Keratinocyte (primary cell): Measurements from ENCODE around the gene ZNF76.

ENCODE experiments used
- EZH2 ChIP-seq: IDR thresholded peaks from one replicate; pipeline ENCODE4 v1.6.1; 2012; ENCODE audit warnings: inconsistent platforms, mild to moderate bottlenecking, low read length, moderate library complexity
- TF ChIP-seq, protein P1 (sequence below), 3 experiments: IDR thresholded peaks in 1 of 3; conservative IDR thresholded peaks in 1 of 3; optimal IDR thresholded peaks in 1 of 3; 2 replicates in 2 of 3; 3 replicates in 1 of 3; pipeline versions ENCODE3 to v1.5.1; 2011; ENCODE audit warnings: low read length in 3 of 3, mild to moderate bottlenecking in 3 of 3, moderate library complexity in 2 of 3, control low read depth in 1 of 3, inconsistent platforms in 1 of 3; ENCODE audit not compliant: insufficient read depth in 2 of 3; ENCODE audit errors: extremely low read depth in 1 of 3

DNA sequence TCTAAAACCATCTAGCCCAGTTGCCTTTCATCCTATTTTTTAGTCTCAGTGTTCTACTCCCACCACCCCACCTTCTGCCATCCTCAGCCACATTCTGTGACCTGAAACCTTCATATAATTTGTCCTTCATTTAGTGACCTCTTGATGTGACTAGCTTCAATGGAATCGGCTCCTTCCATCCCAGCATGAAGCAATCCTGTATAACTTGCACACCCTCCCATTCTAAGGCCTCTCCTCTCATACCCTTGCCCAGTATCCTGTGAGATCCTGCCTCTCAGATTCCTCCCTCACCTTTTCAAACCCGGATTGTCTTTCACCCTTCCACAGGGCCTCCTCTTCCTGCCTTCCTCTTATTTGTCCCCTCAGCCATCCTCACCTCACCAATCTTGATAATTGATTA, 3.1 kb downstream of the ZNF76 start:
- TF ChIP-seq, protein P1, sequence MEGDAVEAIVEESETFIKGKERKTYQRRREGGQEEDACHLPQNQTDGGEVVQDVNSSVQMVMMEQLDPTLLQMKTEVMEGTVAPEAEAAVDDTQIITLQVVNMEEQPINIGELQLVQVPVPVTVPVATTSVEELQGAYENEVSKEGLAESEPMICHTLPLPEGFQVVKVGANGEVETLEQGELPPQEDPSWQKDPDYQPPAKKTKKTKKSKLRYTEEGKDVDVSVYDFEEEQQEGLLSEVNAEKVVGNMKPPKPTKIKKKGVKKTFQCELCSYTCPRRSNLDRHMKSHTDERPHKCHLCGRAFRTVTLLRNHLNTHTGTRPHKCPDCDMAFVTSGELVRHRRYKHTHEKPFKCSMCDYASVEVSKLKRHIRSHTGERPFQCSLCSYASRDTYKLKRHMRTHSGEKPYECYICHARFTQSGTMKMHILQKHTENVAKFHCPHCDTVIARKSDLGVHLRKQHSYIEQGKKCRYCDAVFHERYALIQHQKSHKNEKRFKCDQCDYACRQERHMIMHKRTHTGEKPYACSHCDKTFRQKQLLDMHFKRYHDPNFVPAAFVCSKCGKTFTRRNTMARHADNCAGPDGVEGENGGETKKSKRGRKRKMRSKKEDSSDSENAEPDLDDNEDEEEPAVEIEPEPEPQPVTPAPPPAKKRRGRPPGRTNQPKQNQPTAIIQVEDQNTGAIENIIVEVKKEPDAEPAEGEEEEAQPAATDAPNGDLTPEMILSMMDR (optimal IDR thresholded peaks at IDR 0.05 in 1 of 3, IDR thresholded peaks at IDR 0.05 in 1 of 3, conservative IDR thresholded peaks at IDR 0.05 in 1 of 3; ENCODE audit: extremely low read depth in 1 of 3, insufficient read depth in 2 of 3, low read length in 3 of 3), result no peak
- no peak for TF ChIP-seq EZH2
